ENCODE measurements around the gene SP2. TPM values are rescaled to one million over a fixed set of nuclear protein-coding genes. Genes with fewer than 3 reads are reported as not detected.
"Not testable (repeated sequence)": the region's sequence is repeated elsewhere in the genome, so short reads cannot be mapped to it uniquely, and the experiment has no call there.

SP2 gene
- total and polyA plus RNA-seq, 7 donors, result 6.2 to 16.1 (median 10.8) TPM

- peaks cover 0 to 53% of the 10 kb centered on the region in 2 donors for H3K36me3 ChIP-seq (ENCODE audit: insufficient read depth in 1 of 2, low read depth in 1 of 2)
- DNase-seq, result no peak
- H3K4me3 ChIP-seq, result no peak overlapping the region
- ATAC-seq, result no peak
- no peak overlapping the region for H3K27ac ChIP-seq
- H3K27me3 ChIP-seq (ENCODE audit: insufficient read depth in 3 of 3, low read length in 2 of 3), result no peaks in the 10 kb centered on the region
- 41 to 66% (median 48%) methylated on average over 2 of the region's 2 CpGs for WGBS, 3 donors
- intact Hi-C loops (cut with DNase I), result no loop called here
- H3K4me1 ChIP-seq, result peaks cover 25% of the 10 kb centered on the region
- TF ChIP-seq CTCF (IDR thresholded peaks at IDR 0.05), result no peak
- no peaks in the 10 kb centered on the region for H3K9me3 ChIP-seq
These were observed 22.0 kb downstream of the SP2 start for GRCh38 chr17:47918006-47918405.

- Histone ChIP-seq H3K27me3 (ENCODE audit: insufficient read depth in 3 of 3, low read length in 2 of 3) (no peaks in the 10 kb centered on the region), H3K36me3 (ENCODE audit: insufficient read depth in 1 of 2, low read depth in 1 of 2) (peaks cover 0 to 63% of the 10 kb centered on the region in 2 donors), H3K27ac (no peak overlapping the region), H3K4me3 (no peak overlapping the region), H3K9me3 (no peaks in the 10 kb centered on the region), H3K4me1 (peaks cover 22% of the 10 kb centered on the region)
- TF ChIP-seq CTCF (IDR thresholded peaks at IDR 0.05), result no peak
- intact Hi-C loops (cut with DNase I), result no loop called here
- DNase-seq, result no peak
- 95 to 97% (median 96%) methylated on average over 2 of the region's 2 CpGs for WGBS, 3 donors
- ATAC-seq, result no peak
These were observed 23.0 kb downstream of the SP2 start for GRCh38 chr17:47918991-47919390.

- peaks cover 0 to 72% of the 10 kb centered on the region in 2 donors for H3K36me3 ChIP-seq (ENCODE audit: insufficient read depth in 1 of 2, low read depth in 1 of 2)
- H3K9me3 ChIP-seq; H3K27ac ChIP-seq; DNase-seq; intact Hi-C loops (cut with DNase I); ATAC-seq; H3K27me3 ChIP-seq (ENCODE audit: insufficient read depth in 3 of 3, low read length in 2 of 3); H3K4me3 ChIP-seq: not testable (repeated sequence)
- H3K4me1 ChIP-seq, result peaks cover 13% of the 10 kb centered on the region
- 95 to 97% (median 96%) methylated on average over 14 of the region's 14 CpGs for WGBS, 3 donors
These were observed 23.9 kb downstream of the SP2 start for GRCh38 chr17:47919889-47920288.

- no peak for ATAC-seq
- no peaks in the 10 kb centered on the region for H3K4me1 ChIP-seq
- no peak for TF ChIP-seq CTCF (IDR thresholded peaks at IDR 0.05)
- no peaks in the 10 kb centered on the region for H3K9me3 ChIP-seq
- H3K27me3 ChIP-seq (ENCODE audit: insufficient read depth in 3 of 3, low read length in 2 of 3), result no peaks in the 10 kb centered on the region
- no peak overlapping the region for H3K27ac ChIP-seq
- peak in 1 of 2 donors; percentile 51 for DNase-seq
- H3K36me3 ChIP-seq (ENCODE audit: insufficient read depth in 1 of 2, low read depth in 1 of 2), result peaks cover 0 to 89% of the 10 kb centered on the region in 2 donors
- intact Hi-C loops (cut with DNase I), result no loop called here
- no peak overlapping the region for H3K4me3 ChIP-seq
- 83 to 91% (median 86%) methylated on average over 23 of the region's 23 CpGs for WGBS, 3 donors
These were observed 29.0 kb downstream of the SP2 start for GRCh38 chr17:47924785-47925677.

GRCh38 chr17:47925678-47925988 lies 29.6 kb downstream of the SP2 start:
- H3K4me3 ChIP-seq, result no peak overlapping the region
- H3K9me3 ChIP-seq, result no peaks in the 10 kb centered on the region
- no peak for DNase-seq
- H3K4me1 ChIP-seq, result no peaks in the 10 kb centered on the region
- H3K36me3 ChIP-seq (ENCODE audit: insufficient read depth in 1 of 2, low read depth in 1 of 2), result peaks cover 0 to 94% of the 10 kb centered on the region in 2 donors
- TF ChIP-seq CTCF (IDR thresholded peaks at IDR 0.05), result no peak
- intact Hi-C loops (cut with DNase I), result no loop called here
- ATAC-seq, result no peak
- WGBS, 3 donors, result 87 to 90% (median 90%) methylated on average over 3 of the region's 3 CpGs
- no peak overlapping the region for H3K27ac ChIP-seq
- H3K27me3 ChIP-seq (ENCODE audit: insufficient read depth in 3 of 3, low read length in 2 of 3), result no peaks in the 10 kb centered on the region

Measured in psoas muscle (tissue), 8 donors.